SK-N-SH (cell line): ENCODE results near the gene ANKMY1. TPM values are rescaled to one million over a fixed set of nuclear protein-coding genes. Genes with fewer than 3 reads are reported as not detected.

Experiments used
- CTCF ChIA-PET: fragments of 300-600, 350-600 bp; formaldehyde crosslinking; extraction: SDS; loops from one replicate; lab custom pipeline; 2021; lab: Yijun Ruan, JAX
- POLR2A ChIA-PET: fragments of 350-600 bp; sonication (Branson Sonifier 250); formaldehyde crosslinking; extraction: SDS; loops from one replicate; lab custom pipeline; 2020; ENCODE audit warnings: antibody characterized with exemption, inconsistent platforms; lab: Yijun Ruan, JAX
- DNase-seq: peaks from one replicate; pipeline ENCODE4 v3.0.0; 2012
- H2AFZ ChIP-seq: fragments of 200-600 bp; sonication (generic); 2 replicates; pipeline ENCODE4 v1.8.1; 2016; ENCODE audit warnings: antibody characterized with exemption, mild to moderate bottlenecking, low read depth
- H3F3A ChIP-seq: fragments of 200-600 bp; sonication (generic); replicated peaks from 2 replicates; pipeline ENCODE3; 2016; ENCODE audit warnings: antibody characterized with exemption, mild to moderate bottlenecking; ENCODE audit not compliant: insufficient read depth
- H3K27ac ChIP-seq, 2 experiments: fragments of 200-500 bp in 1 of 2; fragments of 200-600 bp in 1 of 2; sonication (Bioruptor generic) in 1 of 2; sonication (generic), shearing (Covaris generic) in 1 of 2; 2 replicates each; pipeline versions ENCODE4 v1.5.1 to v1.6.1; 2014 to 2016; ENCODE audit warnings: low read depth in 2 of 2, inconsistent platforms in 1 of 2, low read length in 1 of 2, mild to moderate bottlenecking in 1 of 2, mixed read lengths in 1 of 2
- H3K27me3 ChIP-seq: fragments of 200-600 bp; sonication (generic), shearing (Covaris generic); 2 replicates; pipeline ENCODE4 v1.6.1; 2016; ENCODE audit warnings: mixed run types; ENCODE audit not compliant: insufficient read depth
- H3K36me3 ChIP-seq, 2 experiments: fragments of 200-500 bp in 1 of 2; fragments of 200-600 bp in 1 of 2; sonication (Bioruptor generic) in 1 of 2; sonication (generic) in 1 of 2; replicated peaks in 1 of 2; 2 replicates each; pipeline versions ENCODE3 to v1.5.1; 2014 to 2016; ENCODE audit warnings: low read length in 1 of 2, mild to moderate bottlenecking in 1 of 2; ENCODE audit not compliant: insufficient read depth in 2 of 2, control insufficient read depth in 1 of 2
- H3K4me1 ChIP-seq, 2 experiments: fragments of 200-500 bp in 1 of 2; fragments of 200-600 bp in 1 of 2; sonication (Bioruptor generic) in 1 of 2; sonication (generic), shearing (Covaris generic) in 1 of 2; 2 replicates each; pipeline versions ENCODE4 v1.5.1 to v1.6.1; 2014 to 2016; ENCODE audit warnings: low read depth in 1 of 2, low read length in 1 of 2, mixed run types in 1 of 2; ENCODE audit not compliant: insufficient read depth in 2 of 2, control insufficient read depth in 1 of 2
- H3K4me2 ChIP-seq: fragments of 200-600 bp; sonication (generic), shearing (Covaris generic); 2 replicates; pipeline ENCODE4 v1.6.1; 2017; ENCODE audit warnings: mixed run types
- H3K4me3 ChIP-seq, 2 experiments: fragments of 200-500 bp in 1 of 2; fragments of 200-600 bp in 1 of 2; sonication (Bioruptor generic) in 1 of 2; sonication (generic), shearing (Covaris generic) in 1 of 2; 2 replicates each; pipeline versions ENCODE4 v1.5.1 to v1.8.1; 2014 to 2016; ENCODE audit warnings: low read depth in 2 of 2, inconsistent platforms in 1 of 2, low read length in 1 of 2, mild to moderate bottlenecking in 1 of 2, mixed read lengths in 1 of 2, moderate library complexity in 1 of 2
- H3K79me2 ChIP-seq: fragments of 200-600 bp; sonication (generic); 2 replicates; pipeline ENCODE4 v1.8.1; 2017; ENCODE audit warnings: mild to moderate bottlenecking; ENCODE audit not compliant: insufficient read depth
- H3K9ac ChIP-seq: fragments of 200-600 bp; sonication (generic); 2 replicates; pipeline ENCODE4 v1.6.1; 2017; ENCODE audit warnings: mixed run types
- H3K9me2 ChIP-seq: fragments of 200-600 bp; sonication (generic); 2 replicates; pipeline ENCODE4 v1.6.1; 2017; ENCODE audit warnings: mixed run types
- H3K9me3 ChIP-seq: fragments of 200-600 bp; sonication (generic); 2 replicates; pipeline ENCODE4 v1.6.1; 2017; ENCODE audit warnings: mixed run types, mild to moderate bottlenecking, moderate library complexity
- H4K20me1 ChIP-seq: fragments of 200-600 bp; sonication (generic); 2 replicates; pipeline ENCODE4 v1.6.1; 2017; ENCODE audit warnings: mild to moderate bottlenecking, mixed run types; ENCODE audit not compliant: insufficient read depth
- CHD2 ChIP-seq: fragments of 150-350 bp; IDR thresholded peaks from 2 replicates; pipeline ENCODE4 v1.6.1; 2018; ENCODE audit warnings: low read length; ENCODE audit not compliant: partially characterized antibody
- CTCF ChIP-seq: fragments of 200-600 bp; sonication (generic); IDR thresholded peaks from 2 replicates; pipeline ENCODE4 v1.6.1; 2017; ENCODE audit warnings: antibody characterized with exemption, mild to moderate bottlenecking, moderate library complexity
- ELF1 ChIP-seq: IDR thresholded peaks from 2 replicates; pipeline ENCODE4 v1.4.0; 2012
- EZH2phosphoT487 ChIP-seq: fragments of 200-600 bp; sonication (generic); IDR thresholded peaks from 2 replicates; pipeline ENCODE4 v1.6.1; 2017; ENCODE audit warnings: low read depth, mixed run types, mild to moderate bottlenecking, antibody characterized with exemption, moderate library complexity, borderline replicate concordance
- FOSL2 ChIP-seq: IDR thresholded peaks from 2 replicates; pipeline ENCODE4 v1.4.0; 2012; ENCODE audit warnings: low read depth, mild to moderate bottlenecking, moderate library complexity, borderline replicate concordance
- FOXM1 ChIP-seq: IDR thresholded peaks from 2 replicates; pipeline ENCODE4 v1.4.0; 2012; ENCODE audit warnings: low read depth, mild to moderate bottlenecking
- GABPA ChIP-seq: IDR thresholded peaks from 2 replicates; pipeline ENCODE4 v1.4.0; 2012; ENCODE audit warnings: low read depth, mild to moderate bottlenecking
- IRF3 ChIP-seq: fragments of 150-350 bp; IDR thresholded peaks from 2 replicates; pipeline ENCODE4 v1.6.1; 2016; ENCODE audit warnings: mild to moderate bottlenecking, low read depth, low read length
- JUND ChIP-seq: IDR thresholded peaks from 2 replicates; pipeline ENCODE4 v1.4.0; 2012
- MEF2A ChIP-seq: IDR thresholded peaks from 2 replicates; pipeline ENCODE4 v1.4.0; 2012; ENCODE audit warnings: low read depth, borderline replicate concordance
- NFIC ChIP-seq: IDR thresholded peaks from 2 replicates; pipeline ENCODE4 v1.4.0; 2012; ENCODE audit warnings: borderline replicate concordance
- RAD21 ChIP-seq: IDR thresholded peaks from 2 replicates; pipeline ENCODE4 v1.6.1; 2012; ENCODE audit warnings: mild to moderate bottlenecking, low read length
- RCOR1 ChIP-seq: fragments of 150-350 bp; IDR thresholded peaks from 2 replicates; pipeline ENCODE4 v1.6.1; 2017; ENCODE audit warnings: antibody characterized with exemption, low read length
- RFX5 ChIP-seq: IDR thresholded peaks from 2 replicates; pipeline ENCODE4 v1.6.1; 2012; ENCODE audit warnings: mild to moderate bottlenecking, improper control_type of control experiment, low read length
- RXRA ChIP-seq: IDR thresholded peaks from 2 replicates; pipeline ENCODE4 v1.4.0; 2012; ENCODE audit warnings: low read depth, mild to moderate bottlenecking, borderline replicate concordance
- TCF12 ChIP-seq: IDR thresholded peaks from 2 replicates; pipeline ENCODE4 v1.4.0; 2012
- TEAD4 ChIP-seq: IDR thresholded peaks from 2 replicates; pipeline ENCODE4 v1.4.0; 2012; ENCODE audit warnings: mild to moderate bottlenecking, borderline replicate concordance; ENCODE audit not compliant: insufficient read depth
- USF1 ChIP-seq: IDR thresholded peaks from 2 replicates; pipeline ENCODE4 v1.4.0; 2012; ENCODE audit warnings: low read depth, borderline replicate concordance
- ZBTB33 ChIP-seq: IDR thresholded peaks from 2 replicates; pipeline ENCODE4 v1.4.0; 2012; ENCODE audit warnings: low read depth, borderline replicate concordance
- WGBS: methylation state at CpG from one replicate; pipeline ENCODE4 v1.1.6; 2017; ENCODE audit warnings: low lambda C conversion rate; 5-methylcytosine and 5-hydroxymethylcytosine counted together
- polyA plus RNA-seq, 3 experiments: library from polyadenylated mRNA; depleted of rRNA; stranded (reverse); fragments of >200 nt; gene quantifications; 2 replicates each; pipeline ENCODE4 v1.2.3, GENCODE V29; 2012

Gene ANKMY1
- polyA plus RNA-seq, 1 of the 3 experiments (the other 2 are of a cell fraction) = 12.1 TPM

- no peaks in the 10 kb centered on the region for H4K20me1 ChIP-seq
- no peaks in the 10 kb centered on the region for H3K9me2 ChIP-seq
- TF ChIP-seq FOXM1 (no peak), JUND (no peak), IRF3 (no peak), RXRA (no peak), CTCF (no peak), FOSL2 (no peak), ELF1 (no peak)
- TF ChIP-seq, all 33 proteins: peak for 0
- ChIA-PET POLR2A (no interaction called here), CTCF (no interaction called here)
- H3K9me3 ChIP-seq = peaks cover 21% of the 10 kb centered on the region; the same call in 1 of the 2 replicates
- H3K79me2 ChIP-seq = no peaks in the 10 kb centered on the region
- H3K27ac ChIP-seq = no peak overlapping the region
- peaks cover 3% of the 10 kb centered on the region for H3F3A ChIP-seq
- H3K4me1 ChIP-seq = no peaks in the 10 kb centered on the region
- no peaks in the 10 kb centered on the region for H3K27me3 ChIP-seq
- H3K9ac ChIP-seq = no peak overlapping the region
- H2AFZ ChIP-seq = no peak overlapping the region
- DNase-seq = no peak
- no peak overlapping the region for H3K4me3 ChIP-seq
- H3K4me2 ChIP-seq = no peak overlapping the region
- peaks cover 0 to 29% of the 10 kb centered on the region in 2 experiments for H3K36me3 ChIP-seq
- WGBS = 95% methylated on average over 5 of the region's 5 CpGs
These were observed 26.8 kb downstream of the ANKMY1 start for GRCh38 chr2:240531038-240531437.

- CTCF ChIA-PET = interaction anchor here (1.2 kb wide), 1 partner anchor 16 kb away, joined by 4 read pairs; no protein-coding TSS in a partner anchor
- Histone ChIP-seq H3K4me2 (no peak overlapping the region), H4K20me1 (no peaks in the 10 kb centered on the region), H3K79me2 (no peaks in the 10 kb centered on the region), H3F3A (peaks cover 3% of the 10 kb centered on the region), H3K27ac (no peak overlapping the region), H3K27me3 (no peaks in the 10 kb centered on the region), H3K9me3 (peaks cover 21% of the 10 kb centered on the region; the same call in 1 of the 2 replicates), H2AFZ (no peak overlapping the region), H3K9ac (no peak overlapping the region), H3K4me1 (no peaks in the 10 kb centered on the region), H3K9me2 (no peaks in the 10 kb centered on the region), H3K36me3 (peaks cover 3 to 35% of the 10 kb centered on the region in 2 experiments), H3K4me3 (no peak overlapping the region)
- POLR2A ChIA-PET = no interaction called here
- no peak for DNase-seq
- WGBS = 91% methylated on average over 6 of the region's 7 CpGs
- TF ChIP-seq TCF12 (no peak), TEAD4 (no peak), USF1 (no peak), CTCF (no peak), CHD2 (no peak), NFIC (no peak), RXRA (no peak), RCOR1 (no peak), MEF2A (no peak), RFX5 (no peak), GABPA (no peak), RAD21 (no peak), ZBTB33 (no peak), ELF1 (no peak), IRF3 (no peak), EZH2phosphoT487 (no peak)
These were observed 27.6 kb downstream of the ANKMY1 start for GRCh38 chr2:240530181-240530580.
